ENCODE data around the gene PRSS23. TPM values are rescaled to one million over a fixed set of nuclear protein-coding genes. Genes with fewer than 3 reads are reported as not detected.
A peak's percentile ranks its signal among the peaks of the same experiment; 100 is the strongest.
"Not testable (repeated sequence)": the region's sequence is repeated elsewhere in the genome, so short reads cannot be mapped to it uniquely, and the experiment has no call there.

PRSS23 gene
- 5.6 TPM for total RNA-seq
- long read RNA-seq, full-length matches to known transcripts = 17 of 72 reads
- long read RNA-seq, partial matches to known transcripts = 4 of 72 reads
- long read RNA-seq, other reads (novel, unspliced or antisense) = 51 of 72 reads

GRCh38 chr11:86800076-86800959 lies at the start of gene PRSS23:
PRSS23 (plus strand) TSS chr11:86800542; CDS start chr11:86807644, 7,102 bp downstream.
- intact Hi-C loops (cut with micrococcal nuclease) = loop anchor here (5.0 kb wide), 2 partner anchors 193 to 348 kb away; no protein-coding TSS in a partner anchor
- ATAC-seq (peak; percentile 96), DNase-seq (peak; percentile 82)

- ATAC-seq = no peak
- intact Hi-C loops (cut with micrococcal nuclease) = no loop called here
- DNase-seq = no peak
These were observed 46.9 kb upstream of the PRSS23 start for GRCh38 chr11:86753459-86753858.

- no peak for ATAC-seq
- intact Hi-C loops (cut with micrococcal nuclease) = no loop called here
- no peak for DNase-seq
These were observed 45.2 kb upstream of the PRSS23 start for GRCh38 chr11:86755146-86755545.

DNA sequence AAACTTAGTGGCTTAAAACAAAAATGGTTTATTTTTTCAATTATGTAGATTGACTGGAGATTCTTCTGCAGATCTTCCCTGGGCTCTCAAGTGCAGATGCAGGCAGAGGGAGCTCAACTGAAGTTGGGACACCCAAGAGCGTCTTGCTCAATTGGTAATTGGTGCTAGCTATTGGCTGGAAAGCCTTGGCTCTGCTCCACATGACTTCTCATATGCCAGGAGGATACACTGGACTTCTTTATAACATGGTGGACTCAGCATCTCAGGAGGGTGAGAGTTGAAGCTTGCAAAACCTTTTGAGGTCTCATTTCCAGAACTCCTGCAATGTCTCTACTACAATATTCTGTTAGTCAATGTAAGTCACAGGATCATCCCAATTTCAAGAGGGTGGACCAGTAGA lies 42.2 kb upstream of the PRSS23 start:
- no peak for ATAC-seq
- DNase-seq = no peak
- intact Hi-C loops (cut with micrococcal nuclease) = no loop called here

DNA sequence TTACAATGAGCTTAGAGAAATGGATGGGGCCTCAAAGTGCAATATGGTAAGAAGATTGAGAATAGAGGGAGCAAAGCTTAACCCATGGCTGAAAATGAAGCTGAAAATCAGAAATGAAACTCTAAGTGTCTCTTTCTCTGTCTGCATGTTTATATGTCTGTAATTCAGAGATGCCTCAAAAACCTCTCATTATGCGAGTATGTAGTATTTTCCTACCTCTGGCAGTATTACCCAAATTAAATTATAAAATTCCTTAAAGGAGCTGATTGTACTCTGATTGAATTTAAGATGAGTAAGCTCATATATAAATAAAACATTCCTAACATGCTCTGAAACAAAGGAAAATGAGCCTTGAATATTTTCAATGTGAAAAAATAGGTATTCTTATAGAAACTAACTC lies 39.8 kb upstream of the PRSS23 start:
- ATAC-seq (no peak), DNase-seq (no peak)
- intact Hi-C loops (cut with micrococcal nuclease) = no loop called here

- intact Hi-C loops (cut with micrococcal nuclease) = no loop called here
- DNase-seq (no peak), ATAC-seq (no peak)
These were observed 38.4 kb upstream of the PRSS23 start for GRCh38 chr11:86761978-86762377.

DNA sequence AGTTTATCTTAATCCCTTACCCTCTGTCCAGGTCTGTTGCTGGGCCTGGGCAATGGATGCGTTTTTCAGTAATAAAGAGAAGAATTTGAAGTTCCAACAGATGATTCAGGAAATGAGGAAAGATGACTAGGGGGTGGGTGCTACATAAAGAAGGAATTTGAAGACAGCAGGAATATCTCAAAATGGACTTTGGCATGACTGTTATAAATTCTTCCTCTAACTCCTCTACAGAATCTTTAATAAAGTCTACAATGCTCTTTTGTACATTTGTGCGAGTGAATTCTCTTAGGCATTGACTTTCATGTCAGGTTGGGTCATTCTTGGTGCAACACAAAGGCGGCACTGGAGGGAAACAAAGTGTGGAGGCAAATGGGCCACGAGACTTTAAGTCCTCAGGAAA lies 35.1 kb upstream of the PRSS23 start:
- ATAC-seq (no peak), DNase-seq (no peak)
- intact Hi-C loops (cut with micrococcal nuclease) = no loop called here

DNA sequence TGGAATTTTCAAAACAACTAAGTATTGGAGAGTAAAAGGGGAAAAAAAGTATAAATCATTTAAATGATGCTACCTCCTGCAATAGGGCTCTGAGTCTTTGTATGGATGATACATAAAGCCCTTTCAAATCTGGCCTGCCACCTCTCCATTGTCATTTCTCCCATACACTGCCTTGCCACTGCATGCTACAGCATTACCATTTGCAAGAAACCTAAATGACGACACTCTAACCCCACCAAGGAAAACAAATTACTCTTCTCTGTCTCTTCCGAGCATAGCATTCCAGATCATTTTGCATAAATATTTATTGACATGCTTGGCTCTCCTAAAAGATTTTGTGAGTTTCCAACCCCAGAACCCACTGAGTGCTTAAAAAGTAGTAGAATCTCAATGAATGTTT lies 34.5 kb upstream of the PRSS23 start:
- DNase-seq (no peak), ATAC-seq (no peak)
- intact Hi-C loops (cut with micrococcal nuclease) = no loop called here

- ATAC-seq (peak; percentile 55), DNase-seq (no peak)
- intact Hi-C loops (cut with micrococcal nuclease) = no loop called here
These were observed 31.1 kb upstream of the PRSS23 start for GRCh38 chr11:86769219-86769618.

DNA sequence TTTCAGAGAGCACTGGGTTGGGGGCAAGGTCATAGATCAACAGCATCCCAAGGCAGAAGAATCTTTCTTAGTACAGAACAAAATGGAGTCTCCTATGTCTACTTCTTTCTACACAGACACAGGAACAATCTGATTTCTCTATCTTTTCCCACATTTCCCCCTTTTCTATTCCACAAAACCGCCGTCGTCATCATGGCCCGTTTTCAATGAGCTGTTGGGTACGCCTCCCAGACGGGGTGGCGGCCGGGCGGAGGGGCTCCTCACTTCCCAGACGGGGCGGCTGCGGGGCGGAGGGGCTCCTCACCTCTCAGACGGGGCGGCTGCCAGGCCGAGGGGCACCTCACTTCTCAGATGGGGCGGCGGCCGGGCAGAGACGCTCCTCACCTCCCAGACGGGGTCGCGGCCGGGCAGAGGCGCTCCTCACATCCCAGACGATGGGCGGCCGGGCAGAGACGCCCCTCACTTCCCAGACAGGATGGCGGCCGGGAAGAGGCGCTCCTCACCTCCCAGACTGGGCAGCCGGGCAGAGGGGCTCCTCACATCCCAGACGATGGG lies 29.8 kb upstream of the PRSS23 start:
- ATAC-seq; intact Hi-C loops (cut with micrococcal nuclease); DNase-seq: not testable (repeated sequence)

- intact Hi-C loops (cut with micrococcal nuclease) = no loop called here
- no peak for ATAC-seq
- DNase-seq = no peak
These were observed 27.3 kb upstream of the PRSS23 start for GRCh38 chr11:86772999-86773398.

GRCh38 chr11:86773513-86774252 lies 26.7 kb upstream of the PRSS23 start:
- ATAC-seq (no peak), DNase-seq (no peak)
- intact Hi-C loops (cut with micrococcal nuclease) = no loop called here

DNA sequence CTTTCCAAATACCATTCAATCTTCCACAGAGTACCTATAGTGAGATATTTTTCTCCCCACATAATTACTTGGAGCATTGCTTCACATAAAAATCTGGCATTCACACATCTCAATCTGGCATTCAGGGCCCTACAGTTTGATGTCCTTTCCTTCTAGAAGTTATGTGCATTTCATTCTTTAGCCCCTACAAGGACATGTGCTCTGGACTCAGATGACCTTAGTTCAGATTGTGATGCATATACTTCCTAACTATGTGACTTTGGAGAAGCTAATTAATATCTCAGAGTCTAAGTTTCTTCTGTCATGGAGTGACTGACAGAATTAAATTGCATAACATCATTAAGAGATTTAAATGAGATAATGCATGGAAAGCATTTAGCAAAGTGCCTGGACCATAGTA lies 25.9 kb upstream of the PRSS23 start:
- ATAC-seq = no peak

GRCh38 chr11:86775361-86775760 lies 25.0 kb upstream of the PRSS23 start:
- DNase-seq (no peak), ATAC-seq (no peak)
- intact Hi-C loops (cut with micrococcal nuclease) = no loop called here

More for the DNA sequence above, 25.9 kb upstream of the PRSS23 start:
- no peak for DNase-seq
- intact Hi-C loops (cut with micrococcal nuclease) = no loop called here

DNA sequence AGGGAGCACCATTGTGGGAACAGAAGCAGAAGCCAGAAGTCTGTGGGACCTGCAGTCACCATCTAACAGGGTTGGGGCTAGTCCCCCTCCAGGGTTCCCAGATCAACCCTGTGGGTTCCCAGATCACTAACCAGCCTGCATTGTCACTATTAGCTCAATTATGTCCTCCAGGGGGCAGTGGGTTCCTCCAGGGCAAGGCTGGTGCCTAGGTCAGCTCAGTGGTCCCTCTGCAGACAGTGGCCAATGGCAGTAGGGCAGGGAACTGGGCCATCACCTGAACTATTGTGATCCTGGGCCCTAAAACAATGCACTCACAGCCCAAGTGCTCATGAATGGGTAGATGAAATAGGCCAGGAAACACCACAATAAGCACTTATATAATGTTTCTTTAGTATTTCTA lies 18.8 kb upstream of the PRSS23 start:
- DNase-seq = no peak
- ATAC-seq = no peak
- intact Hi-C loops (cut with micrococcal nuclease) = no loop called here

GRCh38 chr11:86782742-86783141 lies 17.6 kb upstream of the PRSS23 start:
- intact Hi-C loops (cut with micrococcal nuclease) = no loop called here
- DNase-seq = no peak
- no peak for ATAC-seq

GRCh38 chr11:86783661-86784060 lies 16.7 kb upstream of the PRSS23 start:
- DNase-seq (no peak), ATAC-seq (no peak)
- intact Hi-C loops (cut with micrococcal nuclease) = no loop called here

DNA sequence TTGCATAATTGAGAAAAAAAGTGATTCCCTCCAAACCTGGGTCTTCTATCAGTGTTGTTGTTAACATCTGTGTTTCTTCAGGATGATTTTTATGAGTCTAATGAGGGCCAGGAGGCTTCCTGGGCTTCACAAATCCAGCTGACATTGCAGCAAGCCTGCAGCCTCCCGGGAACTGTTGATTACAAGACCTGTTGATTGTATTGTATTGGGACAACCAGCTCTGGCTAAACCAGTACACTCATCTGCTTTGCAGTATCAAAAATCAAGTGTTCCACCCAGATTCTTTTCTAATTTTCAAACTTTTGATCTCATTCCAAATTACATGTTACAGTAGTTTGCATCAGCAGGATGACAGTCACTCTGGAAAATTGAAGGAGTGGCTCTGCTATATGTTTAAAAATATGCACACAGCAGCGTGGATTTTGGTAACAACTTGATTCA lies 16.1 kb upstream of the PRSS23 start:
- no peak for ATAC-seq
- intact Hi-C loops (cut with micrococcal nuclease) = no loop called here
- no peak for DNase-seq

DNA sequence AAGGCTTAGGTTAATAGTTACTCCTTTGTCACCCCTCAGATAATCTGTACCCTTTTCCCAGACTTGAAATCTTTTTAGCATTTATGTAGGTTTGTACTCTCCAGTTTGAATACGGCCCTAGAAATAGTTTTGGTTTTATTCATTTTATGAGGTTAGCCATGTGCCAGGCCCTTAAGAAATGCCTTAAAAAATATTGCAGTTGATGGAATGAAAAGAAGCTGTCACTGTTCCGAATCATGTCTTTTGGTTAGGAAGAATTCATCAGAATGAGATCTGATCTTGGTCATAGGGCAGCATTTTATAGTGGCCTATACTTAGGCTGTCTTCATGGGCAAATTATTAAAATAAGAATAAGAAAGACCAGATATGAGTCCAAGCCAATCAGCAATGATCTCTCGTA lies 14.8 kb upstream of the PRSS23 start:
- intact Hi-C loops (cut with micrococcal nuclease) = no loop called here
- DNase-seq (no peak), ATAC-seq (no peak)

- no peak for DNase-seq
- intact Hi-C loops (cut with micrococcal nuclease) = no loop called here
- no peak for ATAC-seq
These were observed 13.3 kb upstream of the PRSS23 start for GRCh38 chr11:86787018-86787536.

Measured in left ventricle myocardium superior (tissue), 1 donor.